Activated CD8-positive, alpha-beta T cell treated with anti-CD3 and anti-CD28 coated beads, Interleukin-2, amount 10 ng/mL, durations not matched to agents 7 days and 5 days (primary cell): ENCODE data around the gene ADRB1. TPM values are rescaled to one million over a fixed set of nuclear protein-coding genes. Genes with fewer than 3 reads are reported as not detected.

ENCODE experiments used
- ATAC-seq: fragments of 150-1000 bp; cut with Tn5 transposase; one replicate; pipeline ENCODE4 v1.10.0; 2021; ENCODE audit warnings: moderate library complexity
- CTCF ChIA-PET: fragments of 350-600 bp; sonication (Branson Sonifier 250); formaldehyde crosslinking; loops from one replicate; lab custom pipeline; 2021; ENCODE audit warnings: antibody characterized with exemption; lab: Charles Lee
- POLR2A ChIA-PET: fragments of 350-600 bp; sonication (Branson Sonifier 250); formaldehyde crosslinking; loops from one replicate; lab custom pipeline; 2021; ENCODE audit warnings: antibody characterized with exemption; lab: Charles Lee
- DNase-seq: peaks from one replicate; pipeline ENCODE4 v3.0.0-alpha.2; 2020
- H3K27ac Mint-ChIP-seq: one replicate; pipeline ENCODE4 v1.8.0; 2021; ENCODE audit warnings: mild to moderate bottlenecking, mixed read lengths
- H3K27me3 Mint-ChIP-seq: one replicate; pipeline ENCODE4 v1.8.0; 2021; ENCODE audit warnings: low read depth, mixed read lengths
- H3K36me3 Mint-ChIP-seq: one replicate; pipeline ENCODE4 v1.8.0; 2021; ENCODE audit warnings: low read depth, mixed read lengths
- H3K4me1 Mint-ChIP-seq: one replicate; pipeline ENCODE4 v1.8.0; 2021; ENCODE audit warnings: low read depth, mixed read lengths
- H3K4me3 Mint-ChIP-seq: one replicate; pipeline ENCODE4 v1.8.0; 2021; ENCODE audit warnings: mild to moderate bottlenecking, mixed read lengths
- H3K9me3 Mint-ChIP-seq: one replicate; pipeline ENCODE4 v1.8.0; 2022; ENCODE audit warnings: mixed read lengths; ENCODE audit not compliant: insufficient read depth
- total RNA-seq, 2 experiments: library from RNA; stranded (reverse); gene quantifications; one replicate each; pipeline ENCODE4 v1.2.3, GENCODE V29; 2021

Gene ADRB1
- total RNA-seq, 2 experiments from 2014 or later, result 0.29 to 0.45 TPM

GRCh38 chr10:114061148-114061547 lies 17.5 kb downstream of the ADRB1 start:
- ChIA-PET POLR2A (no interaction called here), CTCF (interaction anchor here (1.6 to 1.8 kb wide), 3 partner anchors 7 to 42 kb away, joined by 4 to 9 read pairs (median 5); no protein-coding TSS in a partner anchor)
- Mint-ChIP-seq H3K27ac (no peak overlapping the region), H3K36me3 (no peaks in the 10 kb centered on the region), H3K4me3 (no peak overlapping the region), H3K9me3 (peaks cover 5% of the 10 kb centered on the region), H3K4me1 (peaks cover 40% of the 10 kb centered on the region), H3K27me3 (peaks cover 26% of the 10 kb centered on the region)
- no peak for ATAC-seq
- no peak for DNase-seq

GRCh38 chr10:114061789-114062188 lies 18.1 kb downstream of the ADRB1 start:
- DNase-seq, result no peak
- H3K27ac Mint-ChIP-seq, result no peak overlapping the region
- peaks cover 5% of the 10 kb centered on the region for H3K9me3 Mint-ChIP-seq
- no peak overlapping the region for H3K4me3 Mint-ChIP-seq
- ChIA-PET CTCF (interaction anchor here (1.6 to 1.8 kb wide), 2 partner anchors 21 to 41 kb away, joined by 3 to 4 read pairs; no protein-coding TSS in a partner anchor), POLR2A (no interaction called here)
- peaks cover 40% of the 10 kb centered on the region for H3K4me1 Mint-ChIP-seq
- ATAC-seq, result no peak
- no peaks in the 10 kb centered on the region for H3K36me3 Mint-ChIP-seq
- peaks cover 26% of the 10 kb centered on the region for H3K27me3 Mint-ChIP-seq

GRCh38 chr10:114064151-114065048 lies 20.7 kb downstream of the ADRB1 start:
- ATAC-seq (no peak), DNase-seq (no peak)
- CTCF ChIA-PET, result no interaction called here
- H3K36me3 Mint-ChIP-seq, result no peaks in the 10 kb centered on the region
- peaks cover 34% of the 10 kb centered on the region for H3K4me1 Mint-ChIP-seq
- H3K9me3 Mint-ChIP-seq, result peaks cover 5% of the 10 kb centered on the region
- POLR2A ChIA-PET, result no interaction called here
- H3K27ac Mint-ChIP-seq, result no peak overlapping the region
- peaks cover 23% of the 10 kb centered on the region for H3K27me3 Mint-ChIP-seq
- no peak overlapping the region for H3K4me3 Mint-ChIP-seq

- Mint-ChIP-seq H3K4me3 (no peak overlapping the region), H3K4me1 (peaks cover 28% of the 10 kb centered on the region), H3K27ac (no peak overlapping the region), H3K27me3 (peaks cover 23% of the 10 kb centered on the region), H3K36me3 (no peaks in the 10 kb centered on the region), H3K9me3 (peaks cover 4% of the 10 kb centered on the region)
- ATAC-seq (no peak), DNase-seq (no peak)
- POLR2A ChIA-PET, result no interaction called here
- CTCF ChIA-PET, result interaction anchor here (1.0 kb wide), 1 partner anchor 266 kb away, joined by 3 read pairs; no protein-coding TSS in a partner anchor
These were observed 21.4 kb downstream of the ADRB1 start for GRCh38 chr10:114065049-114065435.

GRCh38 chr10:114068054-114068707 lies 24.5 kb downstream of the ADRB1 start:
- Mint-ChIP-seq H3K36me3 (no peaks in the 10 kb centered on the region), H3K4me3 (peak overlapping the region; percentile 13), H3K27me3 (peaks cover 24% of the 10 kb centered on the region), H3K9me3 (no peaks in the 10 kb centered on the region), H3K27ac (peak overlapping the region; percentile 22), H3K4me1 (peaks cover 25% of the 10 kb centered on the region)
- no peak for DNase-seq
- ChIA-PET CTCF (interaction anchor here (0.6 to 1.7 kb wide), 10 partner anchors 8 to 210 kb away, joined by 3 to 9 read pairs (median 3); partner anchors contain the start of gene ADRB1), POLR2A (no interaction called here)
- ATAC-seq, result peak; percentile 19

GRCh38 chr10:114070710-114071109 lies 27.0 kb downstream of the ADRB1 start:
- Mint-ChIP-seq H3K4me1 (peaks cover 38% of the 10 kb centered on the region), H3K27ac (no peak overlapping the region), H3K4me3 (no peak overlapping the region), H3K36me3 (no peaks in the 10 kb centered on the region), H3K27me3 (peaks cover 7% of the 10 kb centered on the region), H3K9me3 (no peaks in the 10 kb centered on the region)
- ChIA-PET CTCF (interaction anchor here (1.5 to 1.9 kb wide), 2 partner anchors 10 to 33 kb away, joined by 4 to 5 read pairs; no protein-coding TSS in a partner anchor), POLR2A (no interaction called here)
- DNase-seq, result no peak
- no peak for ATAC-seq

- ChIA-PET CTCF (interaction anchor here (1.3 to 1.5 kb wide), 3 partner anchors 10 to 35 kb away, joined by 3 to 5 read pairs (median 4); no protein-coding TSS in a partner anchor), POLR2A (no interaction called here)
- Mint-ChIP-seq H3K9me3 (no peaks in the 10 kb centered on the region), H3K4me3 (no peak overlapping the region), H3K36me3 (no peaks in the 10 kb centered on the region), H3K27me3 (peaks cover 11% of the 10 kb centered on the region), H3K27ac (no peak overlapping the region), H3K4me1 (peaks cover 38% of the 10 kb centered on the region)
- no peak for DNase-seq
- no peak for ATAC-seq
These were observed 27.5 kb downstream of the ADRB1 start for GRCh38 chr10:114071178-114071577.

GRCh38 chr10:114073395-114074186 lies 29.9 kb downstream of the ADRB1 start:
- peak overlapping the region; percentile 34 for H3K4me3 Mint-ChIP-seq

GRCh38 chr10:114075093-114075492 lies 31.4 kb downstream of the ADRB1 start:
- POLR2A ChIA-PET, result no interaction called here
- no peak for ATAC-seq
- CTCF ChIA-PET, result no interaction called here
- no peak for DNase-seq
- Mint-ChIP-seq H3K27me3 (peaks cover 31% of the 10 kb centered on the region), H3K9me3 (no peaks in the 10 kb centered on the region), H3K4me1 (peaks cover 27% of the 10 kb centered on the region), H3K27ac (no peak overlapping the region), H3K36me3 (no peaks in the 10 kb centered on the region), H3K4me3 (no peak overlapping the region)

More at GRCh38 chr10:114073395-114074186, 29.9 kb downstream of the ADRB1 start:
- ChIA-PET POLR2A (interaction anchor here (0.9 kb wide), 1 partner anchor 11 kb away, joined by 4 read pairs; no protein-coding TSS in a partner anchor), CTCF (interaction anchor here (0.6 to 1.2 kb wide), 2 partner anchors 14 to 229 kb away, joined by 3 read pairs; no protein-coding TSS in a partner anchor)
- peak; percentile 95 for ATAC-seq
- Mint-ChIP-seq H3K4me1 (peaks cover 28% of the 10 kb centered on the region), H3K27me3 (peaks cover 22% of the 10 kb centered on the region), H3K9me3 (no peaks in the 10 kb centered on the region), H3K36me3 (no peaks in the 10 kb centered on the region), H3K27ac (no peak overlapping the region)
- peak; percentile 75 for DNase-seq

GRCh38 chr10:114077347-114077746 lies 33.7 kb downstream of the ADRB1 start:
- Mint-ChIP-seq H3K36me3 (no peaks in the 10 kb centered on the region), H3K27ac (no peak overlapping the region), H3K4me3 (no peak overlapping the region), H3K9me3 (no peaks in the 10 kb centered on the region), H3K4me1 (peaks cover 18% of the 10 kb centered on the region), H3K27me3 (peaks cover 38% of the 10 kb centered on the region)
- POLR2A ChIA-PET, result no interaction called here
- CTCF ChIA-PET, result no interaction called here
- DNase-seq (no peak), ATAC-seq (no peak)

- no peaks in the 10 kb centered on the region for H3K9me3 Mint-ChIP-seq
- no peak overlapping the region for H3K4me3 Mint-ChIP-seq
- DNase-seq (no peak), ATAC-seq (no peak)
- H3K27ac Mint-ChIP-seq, result no peak overlapping the region
- H3K36me3 Mint-ChIP-seq, result no peaks in the 10 kb centered on the region
- POLR2A ChIA-PET, result no interaction called here
- peaks cover 38% of the 10 kb centered on the region for H3K27me3 Mint-ChIP-seq
- CTCF ChIA-PET, result no interaction called here
- H3K4me1 Mint-ChIP-seq, result peaks cover 17% of the 10 kb centered on the region
These were observed 34.2 kb downstream of the ADRB1 start for GRCh38 chr10:114077815-114078219.
